Measurements from ENCODE around the gene KMT2C. TPM values are rescaled to one million over a fixed set of nuclear protein-coding genes. Genes with fewer than 3 reads are reported as not detected.
A peak's percentile ranks its signal among the peaks of the same experiment; 100 is the strongest.

The KMT2C gene
- total RNA-seq, 1 experiment from 2014 or later: 18.9 TPM

- DNase-seq (ENCODE audit: low read depth): no peak
Measured at GRCh38 chr7:152107945-152108344, 327.9 kb downstream of the KMT2C start.

GRCh38 chr7:152106990-152107389, 328.8 kb downstream of the KMT2C start:
- no peak for DNase-seq (ENCODE audit: low read depth)

DNA sequence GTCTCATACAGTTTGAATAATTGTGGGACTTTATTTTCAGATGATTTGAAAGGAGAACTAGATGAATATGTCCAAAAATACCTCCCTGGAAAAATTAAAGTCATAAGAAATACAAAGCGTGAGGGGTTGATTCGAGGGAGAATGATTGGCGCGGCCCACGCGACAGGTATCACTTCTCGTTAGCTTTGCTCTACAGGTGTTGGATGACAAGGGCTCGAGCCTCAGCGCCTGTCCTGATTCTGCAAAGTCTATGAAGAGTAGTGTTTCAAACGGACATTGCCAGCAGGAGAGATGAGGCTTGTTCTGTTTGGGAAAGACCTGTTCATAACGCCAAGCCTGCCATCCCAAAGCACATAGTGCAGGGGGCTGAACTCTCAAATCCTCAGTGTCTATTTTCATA, 330.6 kb downstream of the KMT2C start:
- no peak for DNase-seq (ENCODE audit: low read depth)

- no peak for DNase-seq (ENCODE audit: low read depth)
Measured at GRCh38 chr7:152103691-152104090, 332.1 kb downstream of the KMT2C start.

DNA sequence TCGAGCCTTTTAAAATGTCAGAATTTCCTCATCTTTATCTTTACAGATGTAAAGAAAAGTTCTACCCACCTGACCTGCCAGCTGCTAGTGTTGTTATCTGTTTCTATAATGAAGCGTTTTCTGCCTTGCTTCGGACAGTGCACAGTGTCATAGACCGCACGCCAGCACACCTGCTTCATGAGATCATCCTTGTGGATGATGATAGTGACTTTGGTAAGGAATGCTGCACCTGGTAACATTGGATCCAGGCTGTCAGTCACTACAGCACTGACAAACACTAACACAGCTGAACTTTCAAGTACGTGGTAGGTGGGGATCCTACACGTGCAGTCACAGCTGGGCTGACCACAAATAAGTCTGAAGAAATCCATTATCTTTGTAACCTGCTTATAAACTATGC, 332.7 kb downstream of the KMT2C start:
- no peak for DNase-seq (ENCODE audit: low read depth)

DNA sequence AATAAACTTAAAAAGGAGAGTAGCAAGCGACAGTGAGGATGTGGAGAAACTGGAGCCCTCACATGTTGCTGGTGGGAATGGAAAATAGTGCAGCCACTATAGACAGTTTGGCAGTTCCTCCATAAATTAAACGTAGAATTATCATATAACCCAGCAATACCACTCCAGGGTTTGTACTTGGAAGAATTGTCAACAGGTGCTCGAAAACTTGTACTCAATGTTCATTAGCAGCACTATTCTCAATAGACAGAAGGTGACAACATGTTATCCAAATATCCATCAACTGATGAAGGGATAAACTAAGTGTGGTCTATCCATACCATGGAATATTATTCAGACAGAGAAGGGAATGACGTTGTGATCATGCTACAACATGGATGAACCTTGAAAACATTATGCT, 338.5 kb downstream of the KMT2C start:
- DNase-seq (ENCODE audit: low read depth): no peak

- DNase-seq (ENCODE audit: low read depth): no peak
Measured at GRCh38 chr7:152095771-152096170, 340.0 kb downstream of the KMT2C start.

- no peak for DNase-seq (ENCODE audit: low read depth)
Measured at GRCh38 chr7:152093717-152094116, 342.1 kb downstream of the KMT2C start.

- DNase-seq (ENCODE audit: low read depth): no peak
Measured at GRCh38 chr7:152090747-152091146, 345.1 kb downstream of the KMT2C start.

GRCh38 chr7:152089183-152089582, 346.6 kb downstream of the KMT2C start:
- no peak for DNase-seq (ENCODE audit: low read depth)

GRCh38 chr7:152086513-152086912, 349.3 kb downstream of the KMT2C start:
- peak; percentile 50 for DNase-seq (ENCODE audit: low read depth)

- DNase-seq (ENCODE audit: low read depth): no peak
Measured at GRCh38 chr7:152085131-152085530, 350.7 kb downstream of the KMT2C start.

Other genes with a start within 250 kb of the KMT2C start
- gene XRCC2, start 240.1 kb upstream of the KMT2C start, total RNA-seq (2014; rRNA removed; shearing (Covaris generic)): 9.4 and 11.2 TPM in 2 replicates

Measured in M059J (cell line).